BLaER1 treated with 17β-estradiol and CSF1 and Interleukin-3, amounts not matched to agents 10 nM and 100 nM (cell line): ENCODE measurements around the gene C20orf204.

ENCODE experiments used
- H3K27ac ChIP-seq, 11 experiments: shearing (Covaris generic); formaldehyde crosslinking; 2 replicates each; pipeline ENCODE4 v1.8.1; 2022
- H3K27me3 ChIP-seq, 11 experiments: shearing (Covaris generic); formaldehyde crosslinking; 2 replicates each; pipeline ENCODE4 v1.8.1; 2022
- H3K36me3 ChIP-seq, 11 experiments: shearing (Covaris generic); formaldehyde crosslinking; 2 replicates each; pipeline ENCODE4 v1.8.1; 2022
- H3K4me1 ChIP-seq, 10 experiments: shearing (Covaris generic); formaldehyde crosslinking; 2 replicates each; pipeline ENCODE4 v1.8.1; 2022
- H3K4me2 ChIP-seq, 11 experiments: shearing (Covaris generic); formaldehyde crosslinking; 2 replicates each; pipeline ENCODE4 v1.8.1; 2022
- H3K4me3 ChIP-seq, 10 experiments: shearing (Covaris generic); formaldehyde crosslinking; 2 replicates each; pipeline ENCODE4 v1.8.1; 2022
- H3K9ac ChIP-seq, 11 experiments: shearing (Covaris generic); formaldehyde crosslinking; 2 replicates each; pipeline ENCODE4 v1.8.1; 2022
- H3K9me3 ChIP-seq, 11 experiments: shearing (Covaris generic); formaldehyde crosslinking; replicated peaks in 1 of 11; 2 replicates each; pipeline ENCODE4 v1.8.1; 2022
- H4K20me1 ChIP-seq, 11 experiments: shearing (Covaris generic); formaldehyde crosslinking; 2 replicates each; pipeline ENCODE4 v1.8.1; 2022
- Cebpa-rat ChIP-seq, 11 experiments: shearing (Covaris generic); IDR thresholded peaks; 2 replicates each; pipeline ENCODE4 v1.8.1; 2022

C20orf204 gene

GRCh38 chr20:64055396-64055892 lies 19.5 kb downstream of the C20orf204 start:
- Histone ChIP-seq H4K20me1 (peaks cover 0 to 6% (median 0%) of the 10 kb centered on the region in 11 experiments; a peak in 4 of 22 replicates), H3K4me1 (peaks cover 43 to 81% (median 76%) of the 10 kb centered on the region in 10 experiments), H3K9ac (peak overlapping the region in 8 of 11 experiments; percentile 2 to 36 (median 21); a peak in 5 of 22 replicates), H3K36me3 (no peaks in the 10 kb centered on the region), H3K27me3 (peaks cover 27 to 51% (median 40%) of the 10 kb centered on the region in 11 experiments), H3K27ac (peak overlapping the region in 2 of 11 experiments; percentile 29 to 30; a peak in 2 of 22 replicates), H3K4me2 (peak overlapping the region; percentile 46 to 92 (median 81)), H3K4me3 (no peak overlapping the region), H3K9me3 (no peaks in the 10 kb centered on the region)
- no peak for TF ChIP-seq Cebpa-rat (IDR thresholded peaks at IDR 0.05)

GRCh38 chr20:64055893-64056638 lies 20.1 kb downstream of the C20orf204 start:
- no peak overlapping the region for H3K4me3 ChIP-seq
- peak overlapping the region; percentile 46 to 92 (median 81) for H3K4me2 ChIP-seq
- no peaks in the 10 kb centered on the region for H3K36me3 ChIP-seq
- no peaks in the 10 kb centered on the region; a peak in 1 of 22 replicates for H4K20me1 ChIP-seq
- peak overlapping the region in 2 of 11 experiments; percentile 29 to 30; a peak in 2 of 22 replicates for H3K27ac ChIP-seq
- H3K4me1 ChIP-seq, result peaks cover 43 to 75% (median 69%) of the 10 kb centered on the region in 10 experiments
- H3K9me3 ChIP-seq, result no peaks in the 10 kb centered on the region
- H3K27me3 ChIP-seq, result peaks cover 21 to 45% (median 34%) of the 10 kb centered on the region in 11 experiments
- TF ChIP-seq Cebpa-rat (IDR thresholded peaks at IDR 0.05), result no peak
- peak overlapping the region in 9 of 11 experiments; percentile 2 to 52 (median 22); a peak in 5 of 22 replicates for H3K9ac ChIP-seq

- peak overlapping the region in 1 of 11 experiments; percentile 26; a peak in 1 of 22 replicates for H3K27ac ChIP-seq
- no peak overlapping the region for H3K4me3 ChIP-seq
- peaks cover 43 to 70% (median 64%) of the 10 kb centered on the region in 10 experiments for H3K4me1 ChIP-seq
- peak overlapping the region; percentile 46 to 92 (median 81) for H3K4me2 ChIP-seq
- peak overlapping the region in 3 of 11 experiments; percentile 11 to 52 (median 51); a peak in 3 of 22 replicates for H3K9ac ChIP-seq
- H4K20me1 ChIP-seq, result no peaks in the 10 kb centered on the region; a peak in 1 of 22 replicates
- peaks cover 16 to 40% (median 29%) of the 10 kb centered on the region in 11 experiments; a peak in 21 of 22 replicates for H3K27me3 ChIP-seq
- TF ChIP-seq Cebpa-rat (IDR thresholded peaks at IDR 0.05), result no peak
- no peaks in the 10 kb centered on the region for H3K36me3 ChIP-seq
- H3K9me3 ChIP-seq, result no peaks in the 10 kb centered on the region
These were observed 20.6 kb downstream of the C20orf204 start for GRCh38 chr20:64056639-64056888.

GRCh38 chr20:64056889-64057627 lies 21.1 kb downstream of the C20orf204 start:
- peak overlapping the region in 8 of 11 experiments; percentile 11 to 52 (median 31); a peak in 9 of 22 replicates for H3K9ac ChIP-seq
- no peaks in the 10 kb centered on the region; a peak in 1 of 22 replicates for H4K20me1 ChIP-seq
- no peaks in the 10 kb centered on the region for H3K36me3 ChIP-seq
- no peaks in the 10 kb centered on the region for H3K9me3 ChIP-seq
- peaks cover 11 to 35% (median 24%) of the 10 kb centered on the region in 11 experiments; a peak in 20 of 22 replicates for H3K27me3 ChIP-seq
- H3K4me3 ChIP-seq, result no peak overlapping the region
- H3K27ac ChIP-seq, result peak overlapping the region in 4 of 11 experiments; percentile 6 to 26 (median 17); a peak in 5 of 22 replicates
- peak overlapping the region; percentile 46 to 92 (median 81) for H3K4me2 ChIP-seq
- no peak for TF ChIP-seq Cebpa-rat (IDR thresholded peaks at IDR 0.05)
- H3K4me1 ChIP-seq, result peaks cover 45 to 68% (median 62%) of the 10 kb centered on the region in 10 experiments

GRCh38 chr20:64057628-64058498 lies 21.9 kb downstream of the C20orf204 start:
- H3K4me3 ChIP-seq, result no peak overlapping the region; a peak in 1 of 20 replicates
- H3K27ac ChIP-seq, result peak overlapping the region in 4 of 11 experiments; percentile 6 to 26 (median 17); a peak in 5 of 22 replicates
- peaks cover 51 to 69% (median 64%) of the 10 kb centered on the region in 10 experiments for H3K4me1 ChIP-seq
- no peaks in the 10 kb centered on the region for H3K9me3 ChIP-seq
- H3K9ac ChIP-seq, result peak overlapping the region in 8 of 11 experiments; percentile 19 to 52 (median 36); a peak in 9 of 22 replicates
- H3K36me3 ChIP-seq, result no peaks in the 10 kb centered on the region
- H3K4me2 ChIP-seq, result peak overlapping the region; percentile 46 to 92 (median 81)
- H3K27me3 ChIP-seq, result peaks cover 3 to 27% (median 16%) of the 10 kb centered on the region in 11 experiments; a peak in 19 of 22 replicates
- H4K20me1 ChIP-seq, result no peaks in the 10 kb centered on the region; a peak in 1 of 22 replicates
- TF ChIP-seq Cebpa-rat (IDR thresholded peaks at IDR 0.05), result no peak

GRCh38 chr20:64058536-64058935 lies 22.6 kb downstream of the C20orf204 start:
- H3K4me1 ChIP-seq, result peaks cover 50 to 65% (median 60%) of the 10 kb centered on the region in 10 experiments
- no peak overlapping the region for H3K4me3 ChIP-seq
- H3K27ac ChIP-seq, result no peak overlapping the region
- no peak for TF ChIP-seq Cebpa-rat (IDR thresholded peaks at IDR 0.05)
- H3K9me3 ChIP-seq, result no peaks in the 10 kb centered on the region
- peak overlapping the region in 10 of 11 experiments; percentile 69 to 92 (median 82); a peak in 13 of 22 replicates for H3K4me2 ChIP-seq
- no peaks in the 10 kb centered on the region for H3K36me3 ChIP-seq
- peak overlapping the region in 4 of 11 experiments; percentile 19 to 41 (median 27); a peak in 4 of 22 replicates for H3K9ac ChIP-seq
- peaks cover 0 to under 1% (median 0%) of the 10 kb centered on the region in 11 experiments; a peak in 2 of 22 replicates for H4K20me1 ChIP-seq
- H3K27me3 ChIP-seq, result peaks cover 0 to 20% (median 10%) of the 10 kb centered on the region in 11 experiments; a peak in 14 of 22 replicates

- Histone ChIP-seq H3K36me3 (no peaks in the 10 kb centered on the region), H3K27ac (peak overlapping the region in 10 of 11 experiments; percentile 67 to 84 (median 80); a peak in 18 of 22 replicates), H3K27me3 (no peaks in the 10 kb centered on the region), H3K9me3 (no peaks in the 10 kb centered on the region), H4K20me1 (peaks cover 0 to 24% (median 8%) of the 10 kb centered on the region in 11 experiments; a peak in 12 of 22 replicates), H3K4me1 (peaks cover 52 to 65% (median 60%) of the 10 kb centered on the region in 10 experiments), H3K4me3 (peak overlapping the region in 9 of 10 experiments; percentile 80 to 97 (median 92); a peak in 17 of 20 replicates), H3K9ac (peak overlapping the region; percentile 81 to 93 (median 86); a peak in 21 of 22 replicates), H3K4me2 (peak overlapping the region; percentile 92 to 100 (median 98))
- no peak for TF ChIP-seq Cebpa-rat (IDR thresholded peaks at IDR 0.05)
These were observed 26.3 kb downstream of the C20orf204 start for GRCh38 chr20:64062276-64062595.
